Common myeloid progenitor, CD34-positive (primary cell): ENCODE data around the gene ERBB4.

Experiments
- CTCF ChIA-PET: fragments of 350-600 bp; sonication (Branson Sonifier 250); formaldehyde crosslinking; loops from one replicate; lab custom pipeline; 2021; ENCODE audit warnings: antibody characterized with exemption; lab: Charles Lee
- POLR2A ChIA-PET: fragments of 350-600 bp; sonication (Branson Sonifier 250); formaldehyde crosslinking; loops from one replicate; lab custom pipeline; 2021; ENCODE audit warnings: antibody characterized with exemption; lab: Charles Lee
- DNase-seq, 3 donors: peaks; one replicate each; pipeline versions ENCODE4 v3.0.0 to v3.0.0-alpha.2; 2013
- H3K27ac ChIP-seq, 2 experiments: 1 replicate in 1 of 2; 2 replicates in 1 of 2; pipeline ENCODE4 v1.7.0; 2013; ENCODE audit warnings: inconsistent platforms in 2 of 2, low read length in 2 of 2, mild to moderate bottlenecking in 2 of 2, low read depth in 1 of 2, moderate library complexity in 1 of 2; ENCODE audit not compliant: severe bottlenecking in 2 of 2, insufficient read depth in 1 of 2, poor library complexity in 1 of 2
- H3K27me3 ChIP-seq, 5 experiments: replicated peaks in 2 of 5; 1 replicate in 3 of 5; 2 replicates in 2 of 5; pipeline versions ENCODE4 v1.6.1 to v1.7.0; 2013; ENCODE audit warnings: low read length in 4 of 5, mild to moderate bottlenecking in 2 of 5, moderate library complexity in 2 of 5, inconsistent platforms in 1 of 5; ENCODE audit not compliant: insufficient read depth in 5 of 5, control insufficient read depth in 4 of 5
- H3K36me3 ChIP-seq, 4 experiments: 1 replicate in 2 of 4; 2 replicates in 2 of 4; pipeline versions ENCODE4 v1.6.1 to v1.7.0; 2013; ENCODE audit warnings: low read length in 3 of 4, control low read depth in 1 of 4, mild to moderate bottlenecking in 1 of 4; ENCODE audit not compliant: control insufficient read depth in 4 of 4, insufficient read depth in 4 of 4
- H3K4me1 ChIP-seq, 4 experiments: 1 replicate in 3 of 4; 2 replicates in 1 of 4; pipeline versions ENCODE4 v1.6.1 to v1.7.1; 2013; ENCODE audit warnings: low read length in 3 of 4, mild to moderate bottlenecking in 3 of 4, control low read depth in 1 of 4, inconsistent platforms in 1 of 4, moderate library complexity in 1 of 4; ENCODE audit not compliant: control insufficient read depth in 4 of 4, insufficient read depth in 4 of 4; ENCODE audit errors: control extremely low read depth in 1 of 4
- H3K4me3 ChIP-seq, 7 experiments: 1 replicate in 4 of 7; 2 replicates in 3 of 7; pipeline versions ENCODE4 v1.5.1 to v1.7.0; 2013; ENCODE audit warnings: mild to moderate bottlenecking in 7 of 7, low read length in 6 of 7, moderate library complexity in 6 of 7, inconsistent platforms in 2 of 7, low read depth in 2 of 7, control low read depth in 1 of 7; ENCODE audit not compliant: insufficient read depth in 4 of 7, control insufficient read depth in 1 of 7; ENCODE audit errors: extremely low read depth in 1 of 7
- H3K9me3 ChIP-seq, 5 experiments: 1 replicate in 4 of 5; 2 replicates in 1 of 5; pipeline versions ENCODE4 v1.6.1 to v1.7.1; 2013; ENCODE audit warnings: low read length in 4 of 5, mild to moderate bottlenecking in 2 of 5, inconsistent platforms in 1 of 5, low read depth in 1 of 5, moderate library complexity in 1 of 5; ENCODE audit not compliant: control insufficient read depth in 4 of 5, insufficient read depth in 2 of 5; ENCODE audit errors: control extremely low read depth in 1 of 5
- WGBS: methylation state at CpG from one replicate; pipeline ENCODE4 v1.1.5; 2013; ENCODE audit not compliant: insufficient coverage; 5-methylcytosine and 5-hydroxymethylcytosine counted together

ERBB4 gene

DNA sequence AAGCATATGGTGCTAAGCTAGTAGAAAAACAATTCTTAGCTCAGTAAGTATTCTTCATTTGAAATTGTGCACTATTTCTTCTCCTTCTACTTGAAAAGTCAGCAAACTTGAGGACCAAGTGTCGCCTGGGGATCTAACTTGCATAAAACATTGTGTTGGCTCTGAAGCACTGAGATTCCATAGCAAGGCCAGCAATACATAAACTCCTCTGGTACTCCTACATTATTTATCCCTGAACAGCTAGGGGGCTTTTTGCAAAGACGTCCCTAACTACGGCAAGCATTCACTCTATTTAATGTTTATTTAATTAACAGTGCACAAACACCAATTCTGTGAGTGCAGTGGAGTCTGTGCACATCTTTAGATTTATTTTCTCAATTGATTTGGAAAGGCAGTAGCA lies 392.2 kb downstream of the ERBB4 start:
- Histone ChIP-seq H3K9me3 (peaks cover 0 to 1% (median 0%) of the 10 kb centered on the region in 5 experiments), H3K4me3 (no peak overlapping the region), H3K4me1 (no peaks in the 10 kb centered on the region), H3K36me3 (no peaks in the 10 kb centered on the region), H3K27me3 (peaks cover 0 to 2% (median 0%) of the 10 kb centered on the region in 5 experiments), H3K27ac (no peak overlapping the region)
- CTCF ChIA-PET = interaction anchor here (0.9 to 1.3 kb wide), 2 partner anchors 421 to 423 kb away, joined by 3 to 5 read pairs; no protein-coding TSS in a partner anchor
- POLR2A ChIA-PET = no interaction called here
- whole genome bisulfite sequencing = 86% methylated on average over 1 of the region's 3 CpGs
- DNase-seq = no peak

DNA sequence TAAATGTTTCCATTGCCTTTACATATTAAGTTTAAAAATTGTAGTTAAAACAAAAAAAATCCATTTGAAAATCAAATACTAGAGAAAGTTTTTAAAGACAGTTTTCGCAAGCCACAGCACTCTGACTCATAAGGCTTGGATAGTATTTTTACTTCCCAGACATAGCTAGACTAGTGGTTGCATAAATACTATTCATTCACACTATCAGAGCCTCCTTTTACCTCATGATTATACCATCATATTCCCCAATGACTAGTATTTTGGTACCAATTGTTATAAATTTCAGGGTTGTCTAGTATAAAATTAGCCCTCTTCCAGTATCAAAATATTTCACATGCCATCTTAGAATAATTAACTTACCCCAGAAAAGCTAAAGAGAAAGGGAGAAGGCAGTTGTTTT lies 393.5 kb downstream of the ERBB4 start:
- peaks cover 0 to 2% (median 0%) of the 10 kb centered on the region in 5 experiments for H3K27me3 ChIP-seq
- ChIA-PET POLR2A (interaction anchor here (0.6 kb wide), 1 partner anchor 482 kb away, joined by 6 read pairs; no protein-coding TSS in a partner anchor), CTCF (interaction anchor here (1.2 kb wide), 1 partner anchor 422 kb away, joined by 3 read pairs; no protein-coding TSS in a partner anchor)
- no peaks in the 10 kb centered on the region for H3K36me3 ChIP-seq
- H3K27ac ChIP-seq = no peak overlapping the region
- no CpG with 5 or more reads among the region's 1 CpG for WGBS
- no peak overlapping the region for H3K4me3 ChIP-seq
- DNase-seq = no peak
- H3K4me1 ChIP-seq = no peaks in the 10 kb centered on the region
- peaks cover 0 to 1% (median 0%) of the 10 kb centered on the region in 5 experiments for H3K9me3 ChIP-seq

DNA sequence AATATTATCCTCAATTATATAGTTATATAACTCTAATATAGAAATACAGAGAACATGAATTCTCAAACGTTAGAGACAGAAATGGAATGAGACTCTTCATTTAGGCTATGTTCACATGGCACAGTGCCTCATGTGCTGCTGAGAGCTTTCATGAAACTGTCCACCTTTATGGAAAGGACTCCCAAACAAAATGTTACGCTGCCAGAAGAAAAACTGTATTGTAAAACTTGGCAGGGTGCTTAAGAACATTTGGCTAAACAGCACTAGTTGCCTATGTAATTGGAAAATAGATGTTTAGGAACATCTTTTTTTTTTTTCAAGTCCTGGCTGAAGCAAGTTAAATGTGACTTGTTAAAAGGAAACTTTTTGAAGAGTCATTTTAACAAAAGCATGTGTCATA lies 396.0 kb downstream of the ERBB4 start:
- ChIA-PET POLR2A (no interaction called here), CTCF (no interaction called here)
- WGBS = 100% methylated on average over 1 of the region's 2 CpGs
- Histone ChIP-seq H3K9me3 (no peaks in the 10 kb centered on the region), H3K4me1 (no peaks in the 10 kb centered on the region), H3K27ac (no peak overlapping the region), H3K4me3 (no peak overlapping the region), H3K36me3 (no peaks in the 10 kb centered on the region), H3K27me3 (peaks cover 0 to 2% (median 0%) of the 10 kb centered on the region in 5 experiments)
- DNase-seq = no peak

DNA sequence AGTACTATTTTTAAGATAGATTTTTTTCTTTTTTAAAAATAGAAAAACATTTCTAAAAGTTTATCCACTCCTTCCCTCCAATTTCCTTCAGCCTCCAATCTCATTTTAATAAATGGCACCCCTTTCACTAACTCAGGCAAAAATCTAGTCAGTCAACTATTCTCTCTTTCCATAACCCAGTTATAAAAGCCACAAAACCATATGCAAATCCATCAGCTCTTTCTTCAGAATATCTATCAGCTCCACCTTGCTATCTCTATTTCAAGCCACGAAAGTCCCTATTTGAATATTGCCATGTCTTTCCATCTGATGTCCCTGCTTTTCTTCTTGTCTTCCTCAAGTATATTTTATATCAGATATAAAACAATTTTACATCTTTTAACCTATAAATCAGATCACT lies 397.1 kb downstream of the ERBB4 start:
- DNase-seq = no peak
- H3K27ac ChIP-seq = no peak overlapping the region
- no peaks in the 10 kb centered on the region for H3K36me3 ChIP-seq
- no peaks in the 10 kb centered on the region for H3K9me3 ChIP-seq
- H3K4me1 ChIP-seq = no peaks in the 10 kb centered on the region
- POLR2A ChIA-PET = no interaction called here
- CTCF ChIA-PET = no interaction called here
- no CpG with 5 or more reads among the region's 1 CpG for WGBS
- H3K4me3 ChIP-seq = no peak overlapping the region
- peaks cover 0 to 2% (median 0%) of the 10 kb centered on the region in 5 experiments for H3K27me3 ChIP-seq

DNA sequence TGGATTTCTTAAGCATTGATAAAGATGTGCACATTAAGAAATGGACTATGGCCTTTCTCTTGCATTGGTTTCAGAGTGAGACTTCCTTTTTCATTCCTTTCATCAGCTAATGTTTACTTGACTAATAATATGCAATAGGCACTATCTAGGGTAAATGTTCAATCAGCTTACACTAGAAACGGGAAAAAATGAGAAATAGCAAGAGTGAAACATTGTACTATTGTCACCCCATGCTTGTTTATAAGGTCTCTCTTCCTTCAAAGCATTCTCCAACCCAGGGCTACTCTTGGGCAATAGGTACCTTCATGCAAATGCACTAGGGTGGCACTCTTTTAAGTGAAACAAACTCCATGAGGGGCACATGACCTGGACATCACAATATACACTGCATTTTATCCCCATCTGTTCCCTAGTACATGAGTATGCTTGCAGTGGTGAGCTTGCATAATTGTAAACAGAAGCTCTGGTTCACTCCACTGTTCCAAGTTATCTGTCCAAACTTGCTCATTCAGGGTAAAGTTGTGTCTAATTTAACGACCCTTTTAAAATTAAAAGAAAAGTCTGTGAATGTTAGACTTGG lies 402.3 kb downstream of the ERBB4 start:
- Histone ChIP-seq H3K4me3 (no peak overlapping the region), H3K9me3 (peaks cover 0 to 1% (median 0%) of the 10 kb centered on the region in 5 experiments), H3K27me3 (peaks cover 0 to 3% (median 0%) of the 10 kb centered on the region in 5 experiments), H3K4me1 (no peaks in the 10 kb centered on the region), H3K36me3 (no peaks in the 10 kb centered on the region), H3K27ac (no peak overlapping the region)
- WGBS = 100% methylated on average over 1 of the region's 2 CpGs
- DNase-seq = no peak
- CTCF ChIA-PET = interaction anchor here (1.0 kb wide), 1 partner anchor 15 kb away, joined by 3 read pairs; no protein-coding TSS in a partner anchor
- POLR2A ChIA-PET = no interaction called here

- DNase-seq = no peak
- ChIA-PET CTCF (no interaction called here), POLR2A (no interaction called here)
- Histone ChIP-seq H3K27ac (no peak overlapping the region), H3K27me3 (peaks cover 0 to 3% (median 0%) of the 10 kb centered on the region in 5 experiments), H3K36me3 (no peaks in the 10 kb centered on the region), H3K4me1 (no peaks in the 10 kb centered on the region), H3K9me3 (peaks cover 0 to 1% (median 0%) of the 10 kb centered on the region in 5 experiments), H3K4me3 (no peak overlapping the region)
- WGBS = no CpG with 5 or more reads among the region's 2 CpGs
Observed at GRCh38 chr2:212135739-212136138, 402.9 kb downstream of the ERBB4 start.

- Histone ChIP-seq H3K36me3 (no peaks in the 10 kb centered on the region), H3K27me3 (peaks cover 0 to 3% (median 0%) of the 10 kb centered on the region in 5 experiments), H3K27ac (no peak overlapping the region), H3K9me3 (peaks cover 0 to 1% (median 0%) of the 10 kb centered on the region in 5 experiments), H3K4me3 (no peak overlapping the region), H3K4me1 (no peaks in the 10 kb centered on the region)
- no peak for DNase-seq
- ChIA-PET CTCF (no interaction called here), POLR2A (no interaction called here)
- 100% methylated on average over 1 of the region's 2 CpGs for WGBS
Observed at GRCh38 chr2:212133337-212133736, 405.3 kb downstream of the ERBB4 start.
